ENCODE results near the gene CDH2.

GRCh38 chr18:28003451-28003850, 173.5 kb downstream of the CDH2 start:
- TF ChIP-seq, protein P1, sequence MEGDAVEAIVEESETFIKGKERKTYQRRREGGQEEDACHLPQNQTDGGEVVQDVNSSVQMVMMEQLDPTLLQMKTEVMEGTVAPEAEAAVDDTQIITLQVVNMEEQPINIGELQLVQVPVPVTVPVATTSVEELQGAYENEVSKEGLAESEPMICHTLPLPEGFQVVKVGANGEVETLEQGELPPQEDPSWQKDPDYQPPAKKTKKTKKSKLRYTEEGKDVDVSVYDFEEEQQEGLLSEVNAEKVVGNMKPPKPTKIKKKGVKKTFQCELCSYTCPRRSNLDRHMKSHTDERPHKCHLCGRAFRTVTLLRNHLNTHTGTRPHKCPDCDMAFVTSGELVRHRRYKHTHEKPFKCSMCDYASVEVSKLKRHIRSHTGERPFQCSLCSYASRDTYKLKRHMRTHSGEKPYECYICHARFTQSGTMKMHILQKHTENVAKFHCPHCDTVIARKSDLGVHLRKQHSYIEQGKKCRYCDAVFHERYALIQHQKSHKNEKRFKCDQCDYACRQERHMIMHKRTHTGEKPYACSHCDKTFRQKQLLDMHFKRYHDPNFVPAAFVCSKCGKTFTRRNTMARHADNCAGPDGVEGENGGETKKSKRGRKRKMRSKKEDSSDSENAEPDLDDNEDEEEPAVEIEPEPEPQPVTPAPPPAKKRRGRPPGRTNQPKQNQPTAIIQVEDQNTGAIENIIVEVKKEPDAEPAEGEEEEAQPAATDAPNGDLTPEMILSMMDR (conservative IDR thresholded peaks at IDR 0.05), result no peak
- no peak for TF ChIP-seq EZH2 (IDR thresholded peaks at IDR 0.05; ENCODE audit: low read depth)
